K562 (cell line): ENCODE measurements around the gene RTF1. TPM values are rescaled to one million over a fixed set of nuclear protein-coding genes. Genes with fewer than 3 reads are reported as not detected.
A peak's percentile ranks its signal among the peaks of the same experiment; 100 is the strongest.

Source experiments
- AFF1 ChIP-seq, 2 experiments: fragments of 450-650 bp; IDR thresholded peaks; 2 replicates each; pipeline ENCODE4 v1.6.1; 2018; ENCODE audit warnings: mild to moderate bottlenecking in 2 of 2, low read depth in 1 of 2; ENCODE audit not compliant: partially characterized antibody in 2 of 2
- ARID2 ChIP-seq: fragments of 450-650 bp; IDR thresholded peaks from 2 replicates; pipeline ENCODE4 v1.6.1; 2017; ENCODE audit warnings: antibody characterized with exemption, mild to moderate bottlenecking
- ARNT ChIP-seq, 2 experiments: fragments of 450-650 bp; IDR thresholded peaks; 2 replicates each; pipeline ENCODE4 v1.6.1; 2016; ENCODE audit warnings: mild to moderate bottlenecking in 1 of 2
- BCL6 ChIP-seq: fragments of 250-450 bp; sonication (Bioruptor Pico); IDR thresholded peaks from 2 replicates; pipeline ENCODE4 v1.4.0; 2020
- CREM ChIP-seq: IDR thresholded peaks from 2 replicates; pipeline ENCODE4 v1.6.1; 2014; ENCODE audit warnings: antibody characterized with exemption, low read depth
- ELF2 ChIP-seq: fragments of 250-450 bp; sonication (Bioruptor Pico); IDR thresholded peaks from 2 replicates; pipeline ENCODE4 v1.5.0; 2021; ENCODE audit warnings: mild to moderate bottlenecking
- GATA2 ChIP-seq: sonication (generic); formaldehyde crosslinking; IDR thresholded peaks from 2 replicates; pipeline ENCODE4 v1.4.0; 2020; ENCODE audit warnings: mild to moderate bottlenecking, missing genetic modification reagents
- HMG20B ChIP-seq: fragments of 250-450 bp; sonication (Bioruptor Pico); IDR thresholded peaks from 2 replicates; pipeline ENCODE4 v1.5.0; 2021; ENCODE audit warnings: mild to moderate bottlenecking
- ILF3 ChIP-seq: fragments of 450-650 bp; IDR thresholded peaks from 2 replicates; pipeline ENCODE4 v1.6.1; 2018; ENCODE audit warnings: antibody characterized with exemption, mild to moderate bottlenecking, moderate library complexity, borderline replicate concordance
- KLF1 ChIP-seq: fragments of 450-650 bp; IDR thresholded peaks from 2 replicates; pipeline ENCODE4 v1.6.1; 2016; ENCODE audit warnings: missing genetic modification characterization, missing compliant biosample characterization
- MBD2 ChIP-seq: sonication (generic); IDR thresholded peaks from 2 replicates; pipeline ENCODE4 v1.6.1; 2016; ENCODE audit warnings: low read depth, borderline replicate concordance
- NBN ChIP-seq: fragments of 450-650 bp; IDR thresholded peaks from 2 replicates; pipeline ENCODE4 v1.6.1; 2016; ENCODE audit warnings: low read depth, mild to moderate bottlenecking
- NFRKB ChIP-seq: fragments of 450-650 bp; IDR thresholded peaks from 2 replicates; pipeline ENCODE4 v1.6.1; 2016; ENCODE audit warnings: low read depth
- NFXL1 ChIP-seq: fragments of 450-650 bp; formaldehyde crosslinking; IDR thresholded peaks from 2 replicates; pipeline ENCODE4 v1.4.0; 2021; ENCODE audit warnings: mild to moderate bottlenecking
- PML ChIP-seq: IDR thresholded peaks from 2 replicates; pipeline ENCODE4 v1.6.1; 2012; ENCODE audit warnings: low read length, inconsistent platforms
- PTTG1 ChIP-seq: fragments of 450-650 bp; IDR thresholded peaks from 2 replicates; pipeline ENCODE4 v1.6.1; 2016; ENCODE audit warnings: low read depth, mild to moderate bottlenecking, missing genetic modification characterization, missing compliant biosample characterization
- RB1 ChIP-seq: fragments of 450-650 bp; IDR thresholded peaks from 2 replicates; pipeline ENCODE4 v1.6.1; 2017; ENCODE audit warnings: low read depth, mild to moderate bottlenecking
- RBM22 ChIP-seq: fragments of 200-400 bp; formaldehyde crosslinking; IDR thresholded peaks from 2 replicates; pipeline ENCODE4 v1.6.1; 2018; ENCODE audit warnings: low read length, low read depth; ENCODE audit not compliant: poor library complexity, severe bottlenecking
- SLC30A9 ChIP-seq: fragments of 250-450 bp; sonication (Bioruptor Pico); IDR thresholded peaks from 2 replicates; pipeline ENCODE4 v1.8.0; 2022; ENCODE audit warnings: mild to moderate bottlenecking, moderate library complexity
- TEAD1 ChIP-seq, 2 experiments: fragments of 450-650 bp in 1 of 2; sonication (generic) in 1 of 2; formaldehyde crosslinking; IDR thresholded peaks; 2 replicates each; pipeline versions ENCODE4 v1.4.0 to v1.8.0; 2020 to 2022; ENCODE audit warnings: mild to moderate bottlenecking in 2 of 2, missing genetic modification reagents in 1 of 2
- ZBTB7A ChIP-seq: IDR thresholded peaks from 2 replicates; pipeline ENCODE4 v1.6.1; 2011; ENCODE audit warnings: low read depth, mild to moderate bottlenecking, low read length, moderate library complexity, borderline replicate concordance; ENCODE audit not compliant: control insufficient read depth
- ZNF431 ChIP-seq: sonication (generic); formaldehyde crosslinking; IDR thresholded peaks from 2 replicates; pipeline ENCODE4 v1.8.0; 2022; ENCODE audit warnings: mild to moderate bottlenecking, missing genetic modification reagents
- ZNF77 ChIP-seq: fragments of 250-450 bp; sonication (Bioruptor Pico); IDR thresholded peaks from 2 replicates; pipeline ENCODE4 v1.5.0; 2020
- polyA plus RNA-seq, 8 experiments: library from polyadenylated mRNA; depleted of rRNA in 4 of 8; stranded (reverse) in 5 of 8; unstranded in 3 of 8; fragments of >200 nt; fragmentation: Nextera tagmentation in 2 of 8; fragmentation: Illumina TruSeq in 1 of 8; extraction: Ambion mirVana in 2 of 8; extraction: Trizol in 1 of 8; gene quantifications; 2 replicates each; pipeline versions ENCODE4 v1.2.1 to v1.2.3, GENCODE V29; 2011 to 2014; ENCODE audit warnings: inconsistent platforms in 1 of 8, missing spikeins in 1 of 8
- total RNA-seq, 7 experiments: library from RNA; depleted of rRNA in 6 of 7; stranded (reverse); fragments of >200 nt in 6 of 7; fragmentation: Illumina TruSeq in 2 of 7; extraction: Trizol in 2 of 7; gene quantifications; 2 replicates each; pipeline versions ENCODE4 v1.2.1 to v1.2.3, GENCODE V29; 2011 to 2021; ENCODE audit warnings: low replicate concordance in 1 of 7
- TF ChIP-seq, protein P1 (sequence below): sonication (generic); formaldehyde crosslinking; IDR thresholded peaks from 2 replicates; pipeline ENCODE4 v1.8.1; 2023; ENCODE audit warnings: mild to moderate bottlenecking, missing genetic modification reagents, moderate library complexity

RTF1 gene
- total and polyA plus RNA-seq, 9 of the 15 experiments (the other 6 are each of a cell fraction or from before 2014, with no cell fraction given), result 7.6 to 69.5 (median 31.5) TPM

- TF ChIP-seq GATA2 (CRISPR knock-in tag) (no peak), ARNT (IDR thresholded peaks at IDR 0.05) (no peak), PML (peak; percentile 57; the same call in 1 of the 2 replicates), RBM22 (no peak), HMG20B (CRISPR knock-in tag) (no peak), ZBTB7A (peak; percentile 87; the same call in 1 of the 2 replicates), ARID2 (no peak), KLF1 (no peak), NFXL1 (CRISPR knock-in tag) (no peak), ILF3 (no peak), CREM (peak; percentile 11; the same call in 1 of the 2 replicates), TEAD1 (CRISPR knock-in tag; IDR thresholded peaks at IDR 0.05) (0 out of 4 replicates have a peak, but pooled peaks of 1 of the 2 experiments have one; percentile 53), PTTG1 (tag) (no peak), ZNF77 (CRISPR knock-in tag) (no peak), SLC30A9 (CRISPR knock-in tag) (no peak), BCL6 (CRISPR knock-in tag) (no peak), NFRKB (peak; percentile 53; the same call in 1 of the 2 replicates), ZNF431 (peak; percentile 14; the same call in 1 of the 2 replicates), AFF1 (IDR thresholded peaks at IDR 0.05; ENCODE audit: low read depth in 1 of 2, partially characterized antibody in 2 of 2) (no peak), NBN (no peak), ELF2 (peak; percentile 49; the same call in 1 of the 2 replicates), RB1 (peak; percentile 83; the same call in 1 of the 2 replicates), MBD2 (no peak)
- TF ChIP-seq, protein P1, sequence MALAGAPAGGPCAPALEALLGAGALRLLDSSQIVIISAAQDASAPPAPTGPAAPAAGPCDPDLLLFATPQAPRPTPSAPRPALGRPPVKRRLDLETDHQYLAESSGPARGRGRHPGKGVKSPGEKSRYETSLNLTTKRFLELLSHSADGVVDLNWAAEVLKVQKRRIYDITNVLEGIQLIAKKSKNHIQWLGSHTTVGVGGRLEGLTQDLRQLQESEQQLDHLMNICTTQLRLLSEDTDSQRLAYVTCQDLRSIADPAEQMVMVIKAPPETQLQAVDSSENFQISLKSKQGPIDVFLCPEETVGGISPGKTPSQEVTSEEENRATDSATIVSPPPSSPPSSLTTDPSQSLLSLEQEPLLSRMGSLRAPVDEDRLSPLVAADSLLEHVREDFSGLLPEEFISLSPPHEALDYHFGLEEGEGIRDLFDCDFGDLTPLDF, result no peak; the same call in 1 of the 2 replicates
Measured at GRCh38 chr15:41493205-41493901, 76.5 kb downstream of the RTF1 start, which contains the start of gene ITPKA (continued).
